IMR-90 (cell line): ENCODE results near the gene IFRD2. TPM values are rescaled to one million over a fixed set of nuclear protein-coding genes. Genes with fewer than 3 reads are reported as not detected.
A peak's percentile ranks its signal among the peaks of the same experiment; 100 is the strongest.

ENCODE experiments used
- ATAC-seq: fragments of 200-7000 bp; cut with Tn5 transposase; 2 replicates; pipeline ENCODE4 v1.9.1; 2020; ENCODE audit warnings: low read depth, mild to moderate bottlenecking, moderate library complexity
- BruUV-seq: library from RNA; stranded (reverse); fragments of 400-500 nt; replicated peaks from 2 replicates; lab custom pipeline; 2021; lab: Mats Ljungman, UMichigan
- CTCF ChIA-PET: fragments of 300-600 bp; formaldehyde crosslinking; extraction: SDS; loops from one replicate; lab custom pipeline; 2021; ENCODE audit warnings: antibody characterized with exemption; lab: Yijun Ruan, JAX
- POLR2A ChIA-PET: fragments of 300-600 bp; sonication (Branson Sonifier 250); formaldehyde crosslinking; loops from one replicate; lab custom pipeline; 2022; ENCODE audit warnings: antibody characterized with exemption; ENCODE audit not compliant: unreplicated experiment; lab: Charles Lee
- DNase-seq: peaks from one replicate; pipeline ENCODE4 v3.0.0; 2013
- H2AFZ ChIP-seq: replicated peaks from 2 replicates; pipeline ENCODE3; 2013; ENCODE audit warnings: low read length, mild to moderate bottlenecking; ENCODE audit not compliant: poor library complexity
- H2AK5ac ChIP-seq: 2 replicates; pipeline ENCODE4 v1.6.1; 2013; ENCODE audit warnings: low read depth, low read length, inconsistent platforms
- H2AK9ac ChIP-seq: replicated peaks from 2 replicates; pipeline ENCODE3; 2013; ENCODE audit warnings: mild to moderate bottlenecking, low read depth, low read length, moderate library complexity; ENCODE audit not compliant: poor library complexity
- H2BK120ac ChIP-seq: 2 replicates; pipeline ENCODE4 v1.6.1; 2013; ENCODE audit warnings: low read depth, low read length, inconsistent platforms
- H2BK15ac ChIP-seq: 3 replicates; pipeline ENCODE4 v1.6.1; 2013; ENCODE audit warnings: low read depth, low read length, inconsistent platforms
- H2BK20ac ChIP-seq: 2 replicates; pipeline ENCODE4 v1.6.1; 2013; ENCODE audit warnings: low read depth, mild to moderate bottlenecking, inconsistent platforms, low read length, moderate library complexity
- H2BK5ac ChIP-seq: 2 replicates; pipeline ENCODE4 v1.6.1; 2013; ENCODE audit warnings: mild to moderate bottlenecking, low read depth, low read length, inconsistent platforms; ENCODE audit not compliant: poor library complexity, severe bottlenecking
- H3K14ac ChIP-seq: replicated peaks from 2 replicates; pipeline ENCODE4 v1.6.1; 2013; ENCODE audit warnings: low read depth, low read length, inconsistent platforms
- H3K18ac ChIP-seq: 2 replicates; pipeline ENCODE4 v1.6.1; 2013; ENCODE audit warnings: low read depth, low read length, control low read depth
- H3K23ac ChIP-seq: 2 replicates; pipeline ENCODE4 v1.6.1; 2013; ENCODE audit warnings: low read depth, low read length, inconsistent platforms
- H3K27ac ChIP-seq: 2 replicates; pipeline ENCODE4 v1.5.1; 2013; ENCODE audit warnings: mild to moderate bottlenecking, control low read depth, low read length; ENCODE audit not compliant: insufficient read depth
- H3K27me3 ChIP-seq: 2 replicates; pipeline ENCODE4 v1.6.1; 2013; ENCODE audit warnings: low read length; ENCODE audit not compliant: control insufficient read depth, insufficient read depth
- H3K36me3 ChIP-seq: 2 replicates; pipeline ENCODE4 v1.6.1; 2013; ENCODE audit warnings: low read length, mixed read lengths; ENCODE audit not compliant: control insufficient read depth, insufficient read depth
- H3K4ac ChIP-seq: 2 replicates; pipeline ENCODE4 v1.6.1; 2013; ENCODE audit warnings: low read depth, low read length, inconsistent platforms
- H3K4me1 ChIP-seq: 2 replicates; pipeline ENCODE4 v1.6.1; 2013; ENCODE audit warnings: low read length, mixed read lengths; ENCODE audit not compliant: control insufficient read depth, insufficient read depth
- H3K4me2 ChIP-seq: 2 replicates; pipeline ENCODE4 v1.6.1; 2013; ENCODE audit warnings: low read depth, mild to moderate bottlenecking, control low read depth, low read length, moderate library complexity
- H3K4me3 ChIP-seq: 2 replicates; pipeline ENCODE4 v1.5.1; 2013; ENCODE audit warnings: low read depth, mild to moderate bottlenecking, control low read depth, low read length, moderate library complexity; ENCODE audit not compliant: insufficient read depth
- H3K56ac ChIP-seq: 2 replicates; pipeline ENCODE4 v1.6.1; 2013; ENCODE audit warnings: low read length, inconsistent platforms; ENCODE audit not compliant: insufficient read depth; ENCODE audit errors: extremely low read depth
- H3K79me1 ChIP-seq, 2 experiments: 2 replicates each; pipeline ENCODE4 v1.6.1; 2013; ENCODE audit warnings: low read length in 2 of 2, inconsistent platforms in 1 of 2, low read depth in 1 of 2
- H3K9ac ChIP-seq: 2 replicates; pipeline ENCODE4 v1.6.1; 2013; ENCODE audit warnings: low read depth, low read length, control low read depth
- H3K9me1 ChIP-seq: 2 replicates; pipeline ENCODE4 v1.6.1; 2013; ENCODE audit warnings: low read length, inconsistent platforms; ENCODE audit not compliant: insufficient read depth
- H3K9me3 ChIP-seq: 2 replicates; pipeline ENCODE4 v1.6.1; 2013; ENCODE audit warnings: low read length; ENCODE audit not compliant: control insufficient read depth, insufficient read depth
- H4K20me1 ChIP-seq: 2 replicates; pipeline ENCODE4 v1.6.1; 2013; ENCODE audit warnings: low read length, inconsistent platforms; ENCODE audit not compliant: insufficient read depth
- H4K5ac ChIP-seq: 2 replicates; pipeline ENCODE4 v1.6.1; 2013; ENCODE audit warnings: mild to moderate bottlenecking, low read depth, low read length, control low read depth
- H4K8ac ChIP-seq, 2 experiments: 2 replicates each; pipeline ENCODE4 v1.6.1; 2013; ENCODE audit warnings: low read depth in 2 of 2, low read length in 2 of 2, control low read depth in 1 of 2, inconsistent platforms in 1 of 2
- H4K91ac ChIP-seq: 2 replicates; pipeline ENCODE4 v1.6.1; 2013; ENCODE audit warnings: low read depth, low read length, inconsistent platforms; ENCODE audit not compliant: insufficient read depth
- CEBPB ChIP-seq: IDR thresholded peaks from 2 replicates; pipeline ENCODE4 v1.6.1; 2012; ENCODE audit warnings: low read depth, low read length, improper control_type of control experiment
- CHD1 ChIP-seq: IDR thresholded peaks from 2 replicates; pipeline ENCODE4 v1.6.1; 2012; ENCODE audit warnings: low read depth, low read length, improper control_type of control experiment
- NFE2L2 ChIP-seq: fragments of 150-350 bp; IDR thresholded peaks from 2 replicates; pipeline ENCODE4 v1.6.1; 2016; ENCODE audit warnings: low read depth, mild to moderate bottlenecking, low read length
- POLR2A ChIP-seq: IDR thresholded peaks from 2 replicates; pipeline ENCODE4 v1.6.1; 2012; ENCODE audit warnings: mild to moderate bottlenecking, low read depth, low read length
- RCOR1 ChIP-seq: IDR thresholded peaks from 2 replicates; pipeline ENCODE4 v1.6.1; 2012; ENCODE audit warnings: mild to moderate bottlenecking, low read length, improper control_type of control experiment; ENCODE audit not compliant: insufficient replicate concordance
- RFX5 ChIP-seq: IDR thresholded peaks from 2 replicates; pipeline ENCODE4 v1.8.0; 2012; ENCODE audit warnings: low read depth, mild to moderate bottlenecking, low read length, moderate library complexity
- WGBS, 2 experiments: methylation state at CpG; one replicate each; pipeline versions ENCODE4 v1.1.5 to v1.1.7; 2013; ENCODE audit warnings: missing lambda C conversion rate in 2 of 2; ENCODE audit not compliant: insufficient read length in 1 of 2; ENCODE audit errors: extremely low coverage in 2 of 2; 5-methylcytosine and 5-hydroxymethylcytosine counted together
- dilution Hi-C: fragments of 300-500 bp; cut with HindIII; formaldehyde crosslinking; loops from one replicate; pipeline ENCODE4 v1.14.3; 2018; ENCODE audit warnings: low sequenced_read_pairs; ENCODE audit not compliant: unreplicated experiment
- in situ Hi-C: fragments of 300-500 bp; cut with MboI; formaldehyde crosslinking; loops from 3 replicates; pipeline ENCODE4 v1.14.3; 2019; ENCODE audit warnings: low sequenced_read_pairs, inconsistent platforms, mixed read lengths
- intact Hi-C: fragments of 100-400 bp; cut with micrococcal nuclease; formaldehyde crosslinking; loops from 2 replicates; pipeline ENCODE4 v1.10.0; 2022
- polyA plus RNA-seq, 3 experiments: library from polyadenylated mRNA; depleted of rRNA; stranded (reverse); fragments of >200 nt; gene quantifications; 2 replicates each; pipeline ENCODE4 v1.2.3, GENCODE V29; 2012; ENCODE audit warnings: low replicate concordance in 1 of 3
- total RNA-seq: library from RNA; depleted of rRNA; stranded (reverse); fragments of >200 nt; gene quantifications from 2 replicates; pipeline ENCODE4 v1.2.3, GENCODE V29; 2012
- TF ChIP-seq, protein P1 (sequence below): fragments of 150-350 bp; IDR thresholded peaks from 2 replicates; pipeline ENCODE4 v1.6.1; 2017; ENCODE audit warnings: mild to moderate bottlenecking, antibody characterized with exemption, low read length, low read depth
- TF ChIP-seq, protein P2 (sequence below): conservative IDR thresholded peaks from 2 replicates; pipeline ENCODE4 v1.5.1; 2012; ENCODE audit warnings: mild to moderate bottlenecking, low read depth, low read length, improper control_type of control experiment

IFRD2 gene
- total and polyA plus RNA-seq, 2 of the 4 experiments (the other 2 are of a cell fraction), result 52.7 to 79.1 TPM

DNA sequence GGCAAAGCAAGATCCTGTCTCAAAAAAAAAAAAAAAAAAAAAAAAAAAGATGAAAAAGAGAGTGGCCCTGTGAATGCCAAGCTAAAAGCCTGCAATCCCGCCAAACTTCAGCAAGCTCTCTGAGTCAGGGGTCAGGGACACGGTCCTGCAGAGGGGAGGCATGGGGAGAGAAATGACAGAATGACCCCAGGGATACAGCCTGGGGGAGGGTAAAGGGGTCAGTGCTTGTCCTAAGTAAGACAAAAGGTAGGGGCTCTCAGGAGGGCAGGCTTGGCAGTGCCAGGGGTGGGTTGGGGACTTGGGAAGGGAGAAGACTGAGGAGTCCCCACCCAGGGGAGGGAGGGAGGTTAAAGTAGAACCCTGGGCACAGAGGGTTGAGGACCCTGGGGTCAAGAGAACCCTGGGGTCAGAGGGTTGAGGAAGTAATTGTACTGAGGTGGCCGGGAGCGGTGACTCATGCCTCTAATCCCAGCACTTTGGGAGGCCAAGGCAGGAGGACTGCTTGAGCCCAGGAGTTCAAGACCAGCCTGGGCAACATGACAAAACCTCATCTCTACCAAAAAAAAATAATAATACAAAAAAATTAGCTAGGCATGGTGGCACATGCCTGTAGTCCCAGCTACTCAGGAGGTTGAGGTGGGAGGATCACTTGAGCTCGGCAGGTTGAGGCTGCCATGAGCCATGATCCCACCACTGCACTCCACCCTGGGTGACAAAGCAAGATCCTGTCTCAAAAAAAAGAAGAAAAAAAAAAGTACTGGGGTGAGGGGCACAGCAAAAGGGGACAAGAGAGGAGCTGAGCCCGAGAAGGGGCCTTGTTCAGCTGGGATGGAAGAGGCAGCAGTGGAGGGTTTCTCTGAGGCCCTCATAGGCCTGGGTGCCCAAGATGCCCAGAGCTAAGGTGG, 28.5 kb downstream of the IFRD2 start:
- ChIA-PET CTCF (interaction anchor here (1.0 to 1.7 kb wide), 2 partner anchors 17 to 38 kb away, joined by 5 to 7 read pairs; no protein-coding TSS in a partner anchor), POLR2A (interaction anchor here (0.6 to 0.7 kb wide), 2 partner anchors 28 to 1993 kb away, joined by 3 to 4 read pairs; no protein-coding TSS in a partner anchor)
- H3K9ac ChIP-seq, result peak overlapping the region; percentile 44

More for the DNA sequence above, 28.5 kb downstream of the IFRD2 start:
- Histone ChIP-seq H2AFZ (peak overlapping the region; percentile 63), H2AK5ac (peak overlapping the region; percentile 82), H4K8ac (peak overlapping the region; percentile 48 to 89; a peak in 3 of 4 replicates), H2BK5ac (peak overlapping the region; percentile 80), H3K4ac (peak overlapping the region; percentile 88), H3K4me3 (no peak overlapping the region), H3K79me1 (peaks cover 6 to 58% of the 10 kb centered on the region in 2 experiments; a peak in 3 of 4 replicates), H3K14ac (peak overlapping the region; percentile 79), H3K18ac (peak overlapping the region; percentile 83), H4K5ac (peak overlapping the region; percentile 78), H2AK9ac (peak overlapping the region; percentile 86), H3K9me3 (no peaks in the 10 kb centered on the region), H3K4me1 (peaks cover 58% of the 10 kb centered on the region), H4K20me1 (no peaks in the 10 kb centered on the region), H3K36me3 (no peaks in the 10 kb centered on the region; the same call in 1 of the 2 replicates), H2BK20ac (peak overlapping the region; percentile 73), H4K91ac (peak overlapping the region; percentile 83), H2BK15ac (peak overlapping the region; percentile 67; the same call in 1 of the 3 replicates), H3K56ac (peak overlapping the region; percentile 58), H3K27me3 (no peaks in the 10 kb centered on the region), H3K23ac (peak overlapping the region; percentile 61), H3K9me1 (peaks cover 35% of the 10 kb centered on the region), H3K27ac (peak overlapping the region; percentile 90), H2BK120ac (peak overlapping the region; percentile 80), H3K4me2 (peak overlapping the region; percentile 45)
- in situ Hi-C loops, result no loop called here
- intact Hi-C loops, result loop anchor here (5.0 kb wide), 1 partner anchor 59 kb away; the partner anchor contains the start of gene HYAL2
- ATAC-seq (no peak), DNase-seq (no peak)
- BruUV-seq, result no TSS peak
- TF ChIP-seq POLR2A, result no peak
- TF ChIP-seq, protein P1, sequence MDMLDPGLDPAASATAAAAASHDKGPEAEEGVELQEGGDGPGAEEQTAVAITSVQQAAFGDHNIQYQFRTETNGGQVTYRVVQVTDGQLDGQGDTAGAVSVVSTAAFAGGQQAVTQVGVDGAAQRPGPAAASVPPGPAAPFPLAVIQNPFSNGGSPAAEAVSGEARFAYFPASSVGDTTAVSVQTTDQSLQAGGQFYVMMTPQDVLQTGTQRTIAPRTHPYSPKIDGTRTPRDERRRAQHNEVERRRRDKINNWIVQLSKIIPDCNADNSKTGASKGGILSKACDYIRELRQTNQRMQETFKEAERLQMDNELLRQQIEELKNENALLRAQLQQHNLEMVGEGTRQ, result no peak
- TF ChIP-seq NFE2L2, result no peak
- TF ChIP-seq, protein P2, sequence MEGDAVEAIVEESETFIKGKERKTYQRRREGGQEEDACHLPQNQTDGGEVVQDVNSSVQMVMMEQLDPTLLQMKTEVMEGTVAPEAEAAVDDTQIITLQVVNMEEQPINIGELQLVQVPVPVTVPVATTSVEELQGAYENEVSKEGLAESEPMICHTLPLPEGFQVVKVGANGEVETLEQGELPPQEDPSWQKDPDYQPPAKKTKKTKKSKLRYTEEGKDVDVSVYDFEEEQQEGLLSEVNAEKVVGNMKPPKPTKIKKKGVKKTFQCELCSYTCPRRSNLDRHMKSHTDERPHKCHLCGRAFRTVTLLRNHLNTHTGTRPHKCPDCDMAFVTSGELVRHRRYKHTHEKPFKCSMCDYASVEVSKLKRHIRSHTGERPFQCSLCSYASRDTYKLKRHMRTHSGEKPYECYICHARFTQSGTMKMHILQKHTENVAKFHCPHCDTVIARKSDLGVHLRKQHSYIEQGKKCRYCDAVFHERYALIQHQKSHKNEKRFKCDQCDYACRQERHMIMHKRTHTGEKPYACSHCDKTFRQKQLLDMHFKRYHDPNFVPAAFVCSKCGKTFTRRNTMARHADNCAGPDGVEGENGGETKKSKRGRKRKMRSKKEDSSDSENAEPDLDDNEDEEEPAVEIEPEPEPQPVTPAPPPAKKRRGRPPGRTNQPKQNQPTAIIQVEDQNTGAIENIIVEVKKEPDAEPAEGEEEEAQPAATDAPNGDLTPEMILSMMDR, result no peak
- no peak for TF ChIP-seq CEBPB
- no peak for TF ChIP-seq RFX5
- no peak for TF ChIP-seq RCOR1
- no peak for TF ChIP-seq CHD1
- WGBS, 2 experiments, result 57% methylated on average over 1 of the region's 6 CpGs; no CpG with 5 or more reads in 1 of the 2 experiments
- dilution Hi-C loops, result no loop called here
